ENCODE data around the gene BOLA3.

DNA sequence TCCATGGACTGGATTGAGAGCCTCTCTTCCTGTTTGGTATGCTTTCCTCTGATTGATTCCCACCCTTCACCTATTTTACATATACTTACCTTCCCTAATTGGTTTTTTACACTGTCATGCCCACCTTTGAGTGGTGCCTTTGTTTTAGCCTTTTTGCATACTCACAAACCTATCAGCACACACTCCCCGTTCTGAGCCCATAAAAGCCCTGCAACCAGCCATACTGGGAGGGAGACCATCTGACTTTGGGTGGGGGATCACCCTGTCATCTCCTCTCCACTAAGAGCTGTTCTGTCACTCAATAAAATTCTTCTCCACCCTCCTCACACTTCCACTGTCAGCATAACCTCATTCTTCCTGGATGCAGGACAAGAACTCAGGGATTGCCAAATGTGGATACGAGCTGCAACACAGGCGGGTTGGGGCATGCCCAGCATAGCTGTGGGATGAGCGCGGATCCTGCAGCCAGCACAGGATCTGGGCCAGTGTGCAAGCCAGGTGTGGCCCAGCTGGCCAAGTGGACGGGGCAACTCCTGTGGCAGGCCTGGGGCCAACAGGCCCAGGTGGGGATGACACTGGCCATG is 40.4 kb upstream of the BOLA3 start:
- TF ChIP-seq, protein P1, sequence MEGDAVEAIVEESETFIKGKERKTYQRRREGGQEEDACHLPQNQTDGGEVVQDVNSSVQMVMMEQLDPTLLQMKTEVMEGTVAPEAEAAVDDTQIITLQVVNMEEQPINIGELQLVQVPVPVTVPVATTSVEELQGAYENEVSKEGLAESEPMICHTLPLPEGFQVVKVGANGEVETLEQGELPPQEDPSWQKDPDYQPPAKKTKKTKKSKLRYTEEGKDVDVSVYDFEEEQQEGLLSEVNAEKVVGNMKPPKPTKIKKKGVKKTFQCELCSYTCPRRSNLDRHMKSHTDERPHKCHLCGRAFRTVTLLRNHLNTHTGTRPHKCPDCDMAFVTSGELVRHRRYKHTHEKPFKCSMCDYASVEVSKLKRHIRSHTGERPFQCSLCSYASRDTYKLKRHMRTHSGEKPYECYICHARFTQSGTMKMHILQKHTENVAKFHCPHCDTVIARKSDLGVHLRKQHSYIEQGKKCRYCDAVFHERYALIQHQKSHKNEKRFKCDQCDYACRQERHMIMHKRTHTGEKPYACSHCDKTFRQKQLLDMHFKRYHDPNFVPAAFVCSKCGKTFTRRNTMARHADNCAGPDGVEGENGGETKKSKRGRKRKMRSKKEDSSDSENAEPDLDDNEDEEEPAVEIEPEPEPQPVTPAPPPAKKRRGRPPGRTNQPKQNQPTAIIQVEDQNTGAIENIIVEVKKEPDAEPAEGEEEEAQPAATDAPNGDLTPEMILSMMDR (IDR thresholded peaks at IDR 0.05) = no peak
- no peak for TF ChIP-seq POLR2A (IDR thresholded peaks at IDR 0.05)
